Measurements from ENCODE around the gene CFAP298. TPM values are rescaled to one million over a fixed set of nuclear protein-coding genes. Genes with fewer than 3 reads are reported as not detected.

Gene CFAP298
- total RNA-seq, 4 donors from 2014 or later: 24.2 to 34.8 (median 28.2) TPM

GRCh38 chr21:32595431-32595830, 16.7 kb downstream of the CFAP298 start:
- WGBS, 2 donors: 52% methylated on average over 7 of the region's 11 CpGs; no CpG with 5 or more reads in 1 of the 2 donors
- intact Hi-C loops (cut with DNase I): no loop called here
- Histone ChIP-seq H3K4me1 (peaks cover 0 to 9% (median 3%) of the 10 kb centered on the region in 3 donors), H3K27ac (no peak overlapping the region), H3K36me3 (peaks cover 0 to 19% (median 6%) of the 10 kb centered on the region in 3 donors), H3K4me3 (no peak overlapping the region), H3K9me3 (no peaks in the 10 kb centered on the region), H3K27me3 (no peaks in the 10 kb centered on the region)
- no peak for TF ChIP-seq CTCF (IDR thresholded peaks at IDR 0.05)
- TF ChIP-seq POLR2A (IDR thresholded peaks at IDR 0.05): no peak
- DNase-seq: no peak

GRCh38 chr21:32593690-32594089, 18.5 kb downstream of the CFAP298 start:
- H3K27ac ChIP-seq: no peak overlapping the region
- H3K4me3 ChIP-seq: no peak overlapping the region
- H3K27me3 ChIP-seq: no peaks in the 10 kb centered on the region
- 47 to 66% methylated on average over 3 to 4 of the region's 8 CpGs for whole genome bisulfite sequencing, 2 donors
- TF ChIP-seq POLR2A (IDR thresholded peaks at IDR 0.05) (no peak), CTCF (IDR thresholded peaks at IDR 0.05) (no peak)
- H3K4me1 ChIP-seq: peaks cover 0 to 9% (median 3%) of the 10 kb centered on the region in 3 donors
- H3K36me3 ChIP-seq: peaks cover 0 to 1% (median 0%) of the 10 kb centered on the region in 3 donors
- H3K9me3 ChIP-seq: no peaks in the 10 kb centered on the region
- no peak for DNase-seq
- intact Hi-C loops (cut with DNase I): no loop called here

- WGBS, 2 donors: 61 to 69% methylated on average over 7 to 10 of the region's 10 CpGs
- intact Hi-C loops (cut with DNase I): no loop called here
- H3K36me3 ChIP-seq: no peaks in the 10 kb centered on the region
Measured at GRCh38 chr21:32592929-32593502, 19.2 kb downstream of the CFAP298 start.

GRCh38 chr21:32590130-32590529, 22.0 kb downstream of the CFAP298 start:
- Histone ChIP-seq H3K4me3 (no peak overlapping the region), H3K36me3 (no peaks in the 10 kb centered on the region), H3K27ac (no peak overlapping the region), H3K27me3 (no peaks in the 10 kb centered on the region), H3K9me3 (no peaks in the 10 kb centered on the region), H3K4me1 (no peaks in the 10 kb centered on the region)
- TF ChIP-seq CTCF (IDR thresholded peaks at IDR 0.05) (no peak), POLR2A (IDR thresholded peaks at IDR 0.05) (no peak)
- 78 to 80% methylated on average over 4 of the region's 4 CpGs for WGBS, 2 donors
- no peak for DNase-seq
- intact Hi-C loops (cut with DNase I): no loop called here

More at GRCh38 chr21:32592929-32593502, 19.2 kb downstream of the CFAP298 start:
- H3K4me1 ChIP-seq: peaks cover 0 to 9% (median 3%) of the 10 kb centered on the region in 3 donors
- no peak overlapping the region for H3K27ac ChIP-seq
- no peak overlapping the region for H3K4me3 ChIP-seq
- no peak for DNase-seq
- no peaks in the 10 kb centered on the region for H3K9me3 ChIP-seq
- H3K27me3 ChIP-seq: no peaks in the 10 kb centered on the region
- no peak for TF ChIP-seq POLR2A (IDR thresholded peaks at IDR 0.05)
- no peak for TF ChIP-seq CTCF (IDR thresholded peaks at IDR 0.05)

- H3K36me3 ChIP-seq: no peaks in the 10 kb centered on the region
- TF ChIP-seq POLR2A (IDR thresholded peaks at IDR 0.05) (no peak), CTCF (IDR thresholded peaks at IDR 0.05) (no peak)
- 92% methylated on average over 5 of the region's 5 CpGs for WGBS, 2 donors
- H3K27ac ChIP-seq: no peak overlapping the region
- no peak overlapping the region for H3K4me3 ChIP-seq
- H3K9me3 ChIP-seq: no peaks in the 10 kb centered on the region
- H3K27me3 ChIP-seq: no peaks in the 10 kb centered on the region
- no peak for DNase-seq
- no peaks in the 10 kb centered on the region for H3K4me1 ChIP-seq
- intact Hi-C loops (cut with DNase I): no loop called here
Measured at GRCh38 chr21:32587651-32588050, 24.5 kb downstream of the CFAP298 start.
